Endothelial cell of umbilical vein (primary cell): ENCODE results near the gene S100Z. TPM values are rescaled to one million over a fixed set of nuclear protein-coding genes. Genes with fewer than 3 reads are reported as not detected.

ENCODE experiments used
- BruUV-seq: library from RNA; stranded (reverse); fragments of 400-500 nt; replicated peaks from 2 replicates; lab custom pipeline; 2021; lab: Mats Ljungman, UMichigan
- CTCF ChIA-PET: fragments of 300-600, 350-600 bp; sonication (Branson Sonifier 250); formaldehyde crosslinking; loops from one replicate; lab custom pipeline; 2021; ENCODE audit warnings: antibody characterized with exemption, inconsistent platforms; lab: Charles Lee
- POLR2A ChIA-PET: fragments of 300-600, 350-600 bp; sonication (Branson Sonifier 250); formaldehyde crosslinking; loops from one replicate; lab custom pipeline; 2021; ENCODE audit warnings: antibody characterized with exemption, inconsistent platforms; lab: Charles Lee
- DNase-seq: peaks from one replicate; pipeline ENCODE4 v3.0.0-alpha.2; 2011; ENCODE audit warnings: low read depth, low spot score
- FAIRE-seq: peaks from 2 replicates; lab custom pipeline; 2011; peaks lifted over from hg19 to GRCh38; lab: Jason Lieb, UNC
- H2AFZ ChIP-seq: 2 replicates; pipeline ENCODE4 v1.6.0; 2012; ENCODE audit warnings: low read depth, low read length, control low read depth, inconsistent platforms
- H3K27ac ChIP-seq: 2 replicates; pipeline ENCODE4 v1.5.1; 2011; ENCODE audit warnings: low read depth, mild to moderate bottlenecking, control low read depth, low read length, moderate library complexity; ENCODE audit not compliant: insufficient read depth
- H3K27me3 ChIP-seq, 2 experiments: 2 replicates each; pipeline versions ENCODE4 v1.6.0 to v1.6.1; 2011; ENCODE audit warnings: low read length in 2 of 2, mixed read lengths in 1 of 2; ENCODE audit not compliant: control insufficient read depth in 2 of 2, insufficient read depth in 2 of 2
- H3K36me3 ChIP-seq, 2 experiments: 2 replicates in 1 of 2; 3 replicates in 1 of 2; pipeline ENCODE4 v1.5.1; 2011; ENCODE audit warnings: low read length in 2 of 2, mild to moderate bottlenecking in 1 of 2, moderate library complexity in 1 of 2; ENCODE audit not compliant: control insufficient read depth in 2 of 2, insufficient read depth in 2 of 2; ENCODE audit errors: extremely low read depth in 1 of 2
- H3K4me1 ChIP-seq: 3 replicates; pipeline ENCODE4 v1.5.1; 2011; ENCODE audit warnings: mild to moderate bottlenecking, low read length; ENCODE audit not compliant: control insufficient read depth, insufficient read depth; ENCODE audit errors: extremely low read depth
- H3K4me2 ChIP-seq: 2 replicates; pipeline ENCODE4 v1.6.1; 2011; ENCODE audit warnings: low read length, control low read depth, mixed read lengths; ENCODE audit not compliant: insufficient read depth
- H3K4me3 ChIP-seq, 3 experiments: fragments of 200-600 bp in 1 of 3; sonication (generic), shearing (Covaris generic) in 1 of 3; replicated peaks in 1 of 3; 2 replicates each; pipeline ENCODE4 v1.5.1; 2011 to 2016; ENCODE audit warnings: control low read depth in 3 of 3, low read length in 3 of 3, mild to moderate bottlenecking in 2 of 3, inconsistent platforms in 1 of 3, low read depth in 1 of 3, moderate library complexity in 1 of 3; ENCODE audit not compliant: insufficient read depth in 1 of 3
- H3K79me2 ChIP-seq: 2 replicates; pipeline ENCODE4 v1.6.0; 2012; ENCODE audit warnings: low read length, inconsistent platforms; ENCODE audit not compliant: control insufficient read depth, insufficient read depth
- H3K9ac ChIP-seq: replicated peaks from 2 replicates; pipeline ENCODE3; 2011; ENCODE audit warnings: low read length, control low read depth; ENCODE audit not compliant: insufficient read depth; ENCODE audit errors: extremely low read depth
- H3K9me1 ChIP-seq: replicated peaks from 3 replicates; pipeline ENCODE4 v1.6.0; 2011; ENCODE audit warnings: mild to moderate bottlenecking, low read length; ENCODE audit not compliant: control insufficient read depth, insufficient read depth; ENCODE audit errors: extremely low read depth
- H3K9me3 ChIP-seq: replicated peaks from 2 replicates; pipeline ENCODE4 v1.5.1; 2012; ENCODE audit warnings: low read length, inconsistent platforms; ENCODE audit not compliant: control insufficient read depth, insufficient read depth
- H4K20me1 ChIP-seq: replicated peaks from 2 replicates; pipeline ENCODE3; 2011; ENCODE audit warnings: mild to moderate bottlenecking, low read length; ENCODE audit not compliant: control insufficient read depth, insufficient read depth; ENCODE audit errors: extremely low read depth
- EZH2 ChIP-seq: IDR thresholded peaks from 2 replicates; pipeline ENCODE4 v1.6.1; 2012; ENCODE audit warnings: borderline replicate concordance, low read depth, mild to moderate bottlenecking, moderate library complexity, low read length, inconsistent platforms; ENCODE audit not compliant: severe bottlenecking
- FOS ChIP-seq: IDR thresholded peaks from 2 replicates; pipeline ENCODE4 v1.6.1; 2011; ENCODE audit warnings: mild to moderate bottlenecking, low read length, moderate library complexity, borderline replicate concordance; ENCODE audit not compliant: insufficient read depth
- GATA2 ChIP-seq: IDR thresholded peaks from 2 replicates; pipeline ENCODE4 v1.7.0; 2011; ENCODE audit warnings: low read depth, mild to moderate bottlenecking, moderate library complexity, mixed read lengths, low read length; ENCODE audit not compliant: insufficient read length, insufficient read depth
- JUN ChIP-seq: IDR thresholded peaks from 2 replicates; pipeline ENCODE4 v1.6.1; 2011; ENCODE audit warnings: borderline replicate concordance, low read depth; ENCODE audit not compliant: insufficient read length, insufficient read depth
- MAX ChIP-seq: IDR thresholded peaks from 2 replicates; pipeline ENCODE4 v1.6.1; 2011; ENCODE audit not compliant: insufficient read depth, insufficient read length
- MYC ChIP-seq: IDR thresholded peaks from one replicate; pipeline ENCODE4 v1.6.1; 2011; ENCODE audit warnings: mild to moderate bottlenecking, low read depth, low read length
- POLR2A ChIP-seq: IDR thresholded peaks from 2 replicates; pipeline ENCODE4 v1.6.1; 2012; ENCODE audit warnings: low read depth, mild to moderate bottlenecking, control low read depth, low read length
- POLR2AphosphoS5 ChIP-seq: IDR thresholded peaks from 2 replicates; pipeline ENCODE4 v1.6.1; 2012; ENCODE audit warnings: low read depth, mild to moderate bottlenecking, control low read depth, low read length, moderate library complexity; ENCODE audit not compliant: insufficient read depth
- dilution Hi-C: fragments of 300-500 bp; cut with MboI; formaldehyde crosslinking; loops from one replicate; pipeline ENCODE4 v1.15.0; 2019; ENCODE audit warnings: low sequenced_read_pairs; ENCODE audit not compliant: extremely low pct_ligation_motif_present
- intact Hi-C: fragments of 100-400 bp; cut with micrococcal nuclease; formaldehyde crosslinking; loops from one replicate; pipeline ENCODE4 v1.10.0; 2022
- polyA plus RNA-seq, 4 experiments: library from polyadenylated mRNA; depleted of rRNA in 3 of 4; stranded (reverse) in 3 of 4; unstranded in 1 of 4; fragments of >200 nt; gene quantifications; 2 replicates each; pipeline versions ENCODE4 v1.2.1 to v1.2.3, GENCODE V29; 2011 to 2012; ENCODE audit warnings: missing spikeins in 1 of 4
- total RNA-seq: library from RNA; stranded (reverse); gene quantifications from 2 replicates; pipeline ENCODE4 v1.2.3, GENCODE V29; 2021
- TF ChIP-seq, protein P1 (sequence below), 2 donors: IDR thresholded peaks; 1 replicate in 1 of 2; 2 replicates in 1 of 2; pipeline ENCODE4 v1.5.1; 2011; ENCODE audit warnings: low read length in 2 of 2, mild to moderate bottlenecking in 2 of 2, moderate library complexity in 2 of 2, control low read depth in 1 of 2, inconsistent platforms in 1 of 2, low read depth in 1 of 2; ENCODE audit not compliant: insufficient read depth in 1 of 2; ENCODE audit errors: extremely low read depth in 1 of 2

Gene S100Z
- total and polyA plus RNA-seq, 2 donors (not counting 3 experiments of a cell fraction or from before 2014, with no cell fraction given): not detected

DNA sequence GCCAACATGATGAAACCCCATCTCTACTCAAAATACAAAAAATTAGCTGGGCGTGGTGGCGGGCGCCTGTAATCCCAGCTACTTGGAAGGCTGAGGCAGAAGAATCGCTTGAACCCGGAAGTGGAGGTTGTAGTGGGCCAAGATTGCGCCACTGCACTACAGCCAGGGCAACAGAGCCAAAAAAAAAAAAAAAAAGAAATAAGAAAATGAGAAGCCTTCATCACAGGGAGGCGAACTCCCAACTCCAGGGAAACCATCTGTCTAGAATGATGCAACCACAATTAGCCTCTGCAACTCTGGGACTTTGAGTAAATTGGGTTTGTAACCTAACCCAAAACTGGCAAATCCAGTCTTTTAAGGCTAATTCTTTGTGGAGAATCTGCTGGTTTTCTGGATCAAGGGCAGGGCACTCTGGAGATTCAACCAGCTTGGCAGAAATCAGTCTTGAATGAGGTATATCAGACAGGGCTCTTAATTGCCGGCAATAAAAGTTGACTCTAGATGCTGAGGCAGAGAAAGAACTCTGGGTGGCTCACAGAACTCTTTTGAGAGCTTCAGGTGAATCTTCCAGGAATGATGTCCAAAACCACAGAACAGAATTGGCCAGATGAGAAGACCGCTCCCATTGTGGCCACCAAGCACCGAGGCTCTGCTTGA lies 9.9 kb downstream of the S100Z start:
- H3K9ac ChIP-seq: no peak overlapping the region
- DNase-seq (no peak), FAIRE-seq (no peak)
- H3K4me3 ChIP-seq: no peak overlapping the region
- peaks cover 5% of the 10 kb centered on the region for H3K4me1 ChIP-seq
- intact Hi-C loops (loop anchor here (5.0 to 10.0 kb wide), 3 partner anchors 87 to 1295 kb away; partner anchors contain the start of gene OTP), dilution Hi-C loops (no loop called here)
- H3K27me3 ChIP-seq: no peaks in the 10 kb centered on the region
- H3K79me2 ChIP-seq: no peaks in the 10 kb centered on the region
- H3K27ac ChIP-seq: no peak overlapping the region
- no peaks in the 10 kb centered on the region for H4K20me1 ChIP-seq
- BruUV-seq: no TSS peak
- ChIA-PET POLR2A (no interaction called here), CTCF (interaction anchor here (0.6 to 2.9 kb wide), 4 partner anchors 8 to 1120 kb away, joined by 4 to 9 read pairs (median 6); no protein-coding TSS in a partner anchor)
- no peaks in the 10 kb centered on the region for H3K9me3 ChIP-seq
- no peaks in the 10 kb centered on the region for H3K36me3 ChIP-seq
- TF ChIP-seq FOS (no peak), POLR2A (no peak), MYC (no peak), JUN (no peak), MAX (no peak), EZH2 (no peak), GATA2 (no peak), POLR2AphosphoS5 (no peak)
- TF ChIP-seq, protein P1, sequence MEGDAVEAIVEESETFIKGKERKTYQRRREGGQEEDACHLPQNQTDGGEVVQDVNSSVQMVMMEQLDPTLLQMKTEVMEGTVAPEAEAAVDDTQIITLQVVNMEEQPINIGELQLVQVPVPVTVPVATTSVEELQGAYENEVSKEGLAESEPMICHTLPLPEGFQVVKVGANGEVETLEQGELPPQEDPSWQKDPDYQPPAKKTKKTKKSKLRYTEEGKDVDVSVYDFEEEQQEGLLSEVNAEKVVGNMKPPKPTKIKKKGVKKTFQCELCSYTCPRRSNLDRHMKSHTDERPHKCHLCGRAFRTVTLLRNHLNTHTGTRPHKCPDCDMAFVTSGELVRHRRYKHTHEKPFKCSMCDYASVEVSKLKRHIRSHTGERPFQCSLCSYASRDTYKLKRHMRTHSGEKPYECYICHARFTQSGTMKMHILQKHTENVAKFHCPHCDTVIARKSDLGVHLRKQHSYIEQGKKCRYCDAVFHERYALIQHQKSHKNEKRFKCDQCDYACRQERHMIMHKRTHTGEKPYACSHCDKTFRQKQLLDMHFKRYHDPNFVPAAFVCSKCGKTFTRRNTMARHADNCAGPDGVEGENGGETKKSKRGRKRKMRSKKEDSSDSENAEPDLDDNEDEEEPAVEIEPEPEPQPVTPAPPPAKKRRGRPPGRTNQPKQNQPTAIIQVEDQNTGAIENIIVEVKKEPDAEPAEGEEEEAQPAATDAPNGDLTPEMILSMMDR (IDR thresholded peaks at IDR 0.05; ENCODE audit: extremely low read depth in 1 of 2, insufficient read depth in 1 of 2, low read depth in 1 of 2, low read length in 2 of 2): no peak
- H3K9me1 ChIP-seq: no peaks in the 10 kb centered on the region
- no peak overlapping the region for H2AFZ ChIP-seq
- H3K4me2 ChIP-seq: no peak overlapping the region
